ENCODE data around the gene NTM.
A peak's percentile ranks its signal among the peaks of the same experiment; 100 is the strongest.
"Not testable (repeated sequence)": the region's sequence is repeated elsewhere in the genome, so short reads cannot be mapped to it uniquely, and the experiment has no call there.

Gene NTM

GRCh38 chr11:131491503-131491902, 121.1 kb downstream of the NTM start:
- Histone ChIP-seq H3K27me3 (ENCODE audit: low read depth, low read length) (no peaks in the 10 kb centered on the region; the same call in 1 of the 2 replicates), H3K79me2 (ENCODE audit: low read length) (no peaks in the 10 kb centered on the region), H3K27ac (ENCODE audit: low read length) (no peak overlapping the region), H2AFZ (ENCODE audit: low read depth, low read length) (no peak overlapping the region), H3K9me3 (ENCODE audit: insufficient read depth, low read length) (no peaks in the 10 kb centered on the region), H3K9ac (ENCODE audit: low read length) (no peak overlapping the region), H3K4me3 (ENCODE audit: low read length) (no peak overlapping the region), H3K4me2 (ENCODE audit: low read length) (no peak overlapping the region), H3K36me3 (replicated peaks; ENCODE audit: low read depth, low read length) (no peaks in the 10 kb centered on the region), H4K20me1 (ENCODE audit: insufficient read depth, low read length) (no peaks in the 10 kb centered on the region), H3K4me1 (ENCODE audit: low read length) (peaks cover 24% of the 10 kb centered on the region)
- TF ChIP-seq CTCF (IDR thresholded peaks at IDR 0.05; ENCODE audit: low read depth, low read length) (no peak), EZH2phosphoT487 (IDR thresholded peaks at IDR 0.05; ENCODE audit: low read depth) (no peak)

- Histone ChIP-seq H3K27me3 (ENCODE audit: low read depth, low read length) (no peaks in the 10 kb centered on the region; the same call in 1 of the 2 replicates), H3K9me3 (ENCODE audit: insufficient read depth, low read length) (no peaks in the 10 kb centered on the region), H2AFZ (ENCODE audit: low read depth, low read length) (no peak overlapping the region), H3K9ac (ENCODE audit: low read length) (no peak overlapping the region), H3K4me1 (ENCODE audit: low read length) (peaks cover 25% of the 10 kb centered on the region), H3K27ac (ENCODE audit: low read length) (no peak overlapping the region), H3K79me2 (ENCODE audit: low read length) (no peaks in the 10 kb centered on the region), H3K4me3 (ENCODE audit: low read length) (no peak overlapping the region), H3K36me3 (replicated peaks; ENCODE audit: low read depth, low read length) (no peaks in the 10 kb centered on the region), H3K4me2 (ENCODE audit: low read length) (no peak overlapping the region), H4K20me1 (ENCODE audit: insufficient read depth, low read length) (no peaks in the 10 kb centered on the region)
- TF ChIP-seq EZH2phosphoT487 (IDR thresholded peaks at IDR 0.05; ENCODE audit: low read depth) (no peak), CTCF (IDR thresholded peaks at IDR 0.05; ENCODE audit: low read depth, low read length) (no peak)
Measured at GRCh38 chr11:131495423-131495822, 125.0 kb downstream of the NTM start.

DNA sequence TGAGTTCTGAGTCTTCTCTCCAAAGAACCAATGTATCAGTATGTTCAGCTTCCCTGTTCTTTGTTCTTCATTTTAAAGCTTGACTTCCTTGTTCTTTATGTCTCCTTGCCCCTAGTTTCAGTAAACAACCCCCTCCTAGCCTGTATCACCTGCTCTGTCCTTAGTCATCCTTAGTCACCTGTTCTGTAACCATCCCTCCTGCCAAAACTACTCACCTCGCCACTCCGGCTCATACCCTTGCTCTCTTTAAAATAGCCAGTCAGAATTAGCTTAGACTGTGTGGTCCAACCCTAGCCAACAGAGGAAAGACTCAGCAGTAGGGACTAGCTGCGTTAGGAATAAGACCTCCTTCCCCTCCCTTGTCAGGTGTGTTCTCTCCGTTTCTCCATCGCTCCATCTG, 127.3 kb downstream of the NTM start:
- Histone ChIP-seq H3K4me1 (ENCODE audit: low read length) (peaks cover 23% of the 10 kb centered on the region), H3K4me2 (ENCODE audit: low read length) (0 out of 2 replicates have a peak overlapping the region, but pooled peaks have one; percentile 14), H3K27ac (ENCODE audit: low read length) (peak overlapping the region; percentile 48)
- H4K20me1 ChIP-seq (ENCODE audit: insufficient read depth, low read length); H3K4me3 ChIP-seq (ENCODE audit: low read length); H3K79me2 ChIP-seq (ENCODE audit: low read length); H3K9me3 ChIP-seq (ENCODE audit: insufficient read depth, low read length); H3K36me3 ChIP-seq (replicated peaks; ENCODE audit: low read depth, low read length); H3K9ac ChIP-seq (ENCODE audit: low read length); H2AFZ ChIP-seq (ENCODE audit: low read depth, low read length); H3K27me3 ChIP-seq (ENCODE audit: low read depth, low read length): not testable (repeated sequence)

DNA sequence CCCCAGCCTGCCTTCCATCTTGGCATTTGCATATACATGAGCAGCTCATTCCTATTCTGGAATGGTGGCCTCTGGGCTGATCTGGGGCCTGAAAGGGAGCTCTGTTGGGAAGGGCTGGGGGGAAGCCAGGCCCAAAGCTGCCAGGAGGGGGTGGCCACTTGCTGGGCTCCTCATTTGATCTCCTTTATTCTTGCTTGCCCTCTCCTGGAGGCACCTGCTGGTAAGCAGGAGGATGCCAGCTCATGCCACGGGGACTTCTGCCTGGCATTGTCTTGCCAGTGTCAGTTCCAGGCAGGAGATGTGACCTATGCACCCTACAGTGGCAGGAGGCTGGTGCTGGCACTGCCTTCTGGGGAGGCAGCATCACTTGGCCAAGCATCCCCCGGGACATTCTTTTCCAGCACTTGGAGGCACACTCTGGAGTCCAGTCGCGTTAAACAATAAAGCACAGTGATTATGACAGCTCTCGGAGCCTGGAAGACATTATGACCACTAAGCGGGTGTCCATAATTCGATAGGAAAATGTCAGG, 128.3 kb downstream of the NTM start:
- peaks cover 23% of the 10 kb centered on the region for H3K4me1 ChIP-seq (ENCODE audit: low read length)
- no peaks in the 10 kb centered on the region for H4K20me1 ChIP-seq (ENCODE audit: insufficient read depth, low read length)
- H3K4me3 ChIP-seq (ENCODE audit: low read length): no peak overlapping the region
- H3K4me2 ChIP-seq (ENCODE audit: low read length): no peak overlapping the region
- no peaks in the 10 kb centered on the region for H3K79me2 ChIP-seq (ENCODE audit: low read length)
- H3K27me3 ChIP-seq (ENCODE audit: low read depth, low read length): peaks cover 3% of the 10 kb centered on the region; the same call in 1 of the 2 replicates
- no peak overlapping the region for H3K27ac ChIP-seq (ENCODE audit: low read length)
- TF ChIP-seq CTCF (IDR thresholded peaks at IDR 0.05; ENCODE audit: low read depth, low read length) (no peak), EZH2phosphoT487 (IDR thresholded peaks at IDR 0.05; ENCODE audit: low read depth) (no peak)
- H3K9ac ChIP-seq (ENCODE audit: low read length): no peak overlapping the region
- H2AFZ ChIP-seq (ENCODE audit: low read depth, low read length): no peak overlapping the region
- H3K36me3 ChIP-seq (replicated peaks; ENCODE audit: low read depth, low read length): no peaks in the 10 kb centered on the region
- no peaks in the 10 kb centered on the region for H3K9me3 ChIP-seq (ENCODE audit: insufficient read depth, low read length)

All from OCI-LY3 (cell line).